Transverse colon (tissue), 4 donors: ENCODE measurements around the gene ACBD3.

Experiments
- POLR2AphosphoS5 ChIP-seq, 3 donors: sonication (generic); formaldehyde crosslinking; IDR thresholded peaks; one replicate each; pipeline ENCODE4 v1.6.1; 2016; ENCODE audit warnings: antibody characterized with exemption in 3 of 3
- TF ChIP-seq, protein P1 (sequence below), 5 experiments: fragments of 200-600 bp in 3 of 5; fragments of 450-650 bp in 2 of 5; sonication (generic) in 3 of 5; IDR thresholded peaks; 1 replicate in 2 of 5; 2 replicates in 3 of 5; pipeline ENCODE4 v1.5.1; 2016 to 2017; ENCODE audit warnings: antibody characterized with exemption in 5 of 5, inconsistent platforms in 3 of 5, mild to moderate bottlenecking in 2 of 5, moderate library complexity in 1 of 5

DNA sequence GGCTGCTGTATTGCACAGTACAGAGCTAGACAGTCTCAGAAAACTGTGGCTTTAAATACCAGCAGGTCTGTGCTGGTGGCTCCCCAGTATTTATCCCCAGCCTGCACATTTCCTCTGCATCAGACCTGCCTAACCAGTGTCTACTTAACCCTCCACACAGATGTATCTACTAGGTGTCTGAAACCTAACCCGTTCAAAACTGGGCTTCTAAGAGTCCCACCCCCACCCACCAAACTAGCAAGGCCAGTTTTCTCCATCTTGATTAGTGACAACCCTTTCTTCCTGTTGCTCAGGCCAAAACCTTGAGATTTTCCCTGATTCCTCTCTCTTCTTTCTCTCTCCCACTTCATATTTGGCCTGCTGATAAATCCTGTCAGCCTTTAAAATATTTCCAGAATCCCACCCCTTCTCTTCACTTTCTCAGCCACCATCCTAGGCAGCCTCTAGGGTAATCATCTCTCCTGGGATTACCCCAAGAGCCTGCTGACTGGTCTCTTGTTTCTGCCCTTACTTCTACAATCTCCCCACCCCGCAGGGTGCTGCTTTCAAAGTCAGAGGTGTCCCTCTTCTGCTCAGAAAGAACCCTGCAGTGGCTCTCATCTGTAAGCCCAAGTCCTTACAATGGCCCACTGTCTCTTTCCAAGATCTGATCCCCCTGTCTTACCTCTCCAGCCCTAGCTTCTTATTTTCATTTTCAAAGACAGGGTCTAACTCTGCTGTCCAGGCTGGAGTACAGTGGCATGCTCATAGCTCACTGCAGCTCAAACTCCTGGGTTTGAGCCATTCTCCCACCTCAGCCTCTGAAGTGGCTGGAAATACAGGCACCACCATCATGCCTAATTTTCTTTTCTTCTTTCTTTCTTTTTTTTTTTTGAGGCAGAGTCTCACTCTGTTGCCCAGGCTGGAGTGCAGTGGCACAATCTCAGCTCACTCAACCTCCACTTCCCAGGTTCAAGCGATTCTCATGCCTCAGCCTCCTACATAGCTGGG is 78.8 kb downstream of the ACBD3 start:
- TF ChIP-seq, protein P1, sequence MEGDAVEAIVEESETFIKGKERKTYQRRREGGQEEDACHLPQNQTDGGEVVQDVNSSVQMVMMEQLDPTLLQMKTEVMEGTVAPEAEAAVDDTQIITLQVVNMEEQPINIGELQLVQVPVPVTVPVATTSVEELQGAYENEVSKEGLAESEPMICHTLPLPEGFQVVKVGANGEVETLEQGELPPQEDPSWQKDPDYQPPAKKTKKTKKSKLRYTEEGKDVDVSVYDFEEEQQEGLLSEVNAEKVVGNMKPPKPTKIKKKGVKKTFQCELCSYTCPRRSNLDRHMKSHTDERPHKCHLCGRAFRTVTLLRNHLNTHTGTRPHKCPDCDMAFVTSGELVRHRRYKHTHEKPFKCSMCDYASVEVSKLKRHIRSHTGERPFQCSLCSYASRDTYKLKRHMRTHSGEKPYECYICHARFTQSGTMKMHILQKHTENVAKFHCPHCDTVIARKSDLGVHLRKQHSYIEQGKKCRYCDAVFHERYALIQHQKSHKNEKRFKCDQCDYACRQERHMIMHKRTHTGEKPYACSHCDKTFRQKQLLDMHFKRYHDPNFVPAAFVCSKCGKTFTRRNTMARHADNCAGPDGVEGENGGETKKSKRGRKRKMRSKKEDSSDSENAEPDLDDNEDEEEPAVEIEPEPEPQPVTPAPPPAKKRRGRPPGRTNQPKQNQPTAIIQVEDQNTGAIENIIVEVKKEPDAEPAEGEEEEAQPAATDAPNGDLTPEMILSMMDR (IDR thresholded peaks at IDR 0.05), result no peak
- no peak for TF ChIP-seq POLR2AphosphoS5 (IDR thresholded peaks at IDR 0.05)
